Nephron (organoid): ENCODE data around the gene STK10.
A peak's percentile ranks its signal among the peaks of the same experiment; 100 is the strongest.

Experiments
- H3K27ac Mint-ChIP-seq, 3 experiments: 2 replicates each; pipeline ENCODE4 v1.8.0; 2020; ENCODE audit warnings: mixed read lengths in 3 of 3, mild to moderate bottlenecking in 2 of 3, moderate library complexity in 1 of 3
- H3K27me3 Mint-ChIP-seq: 2 replicates; pipeline ENCODE4 v1.8.0; 2021; ENCODE audit warnings: low read depth, mild to moderate bottlenecking, moderate library complexity, mixed read lengths
- H3K36me3 Mint-ChIP-seq: 2 replicates; pipeline ENCODE4 v1.8.0; 2020; ENCODE audit warnings: low read depth, mixed read lengths
- H3K4me1 Mint-ChIP-seq: 2 replicates; pipeline ENCODE4 v1.8.0; 2020; ENCODE audit warnings: mixed read lengths
- H3K4me3 Mint-ChIP-seq, 3 experiments: 2 replicates each; pipeline ENCODE4 v1.8.0; 2020; ENCODE audit warnings: mild to moderate bottlenecking in 3 of 3, mixed read lengths in 3 of 3, moderate library complexity in 2 of 3
- H3K9me3 Mint-ChIP-seq: 2 replicates; pipeline ENCODE4 v1.8.0; 2020; ENCODE audit warnings: mixed read lengths
- TF ChIP-seq, protein P1 (sequence below), 3 experiments: fragments of 200-600 bp; sonication (generic); IDR thresholded peaks; one replicate each; pipeline ENCODE4 v1.5.0; 2021; ENCODE audit warnings: antibody characterized with exemption in 3 of 3; ENCODE audit not compliant: unreplicated experiment in 3 of 3

Gene STK10

DNA sequence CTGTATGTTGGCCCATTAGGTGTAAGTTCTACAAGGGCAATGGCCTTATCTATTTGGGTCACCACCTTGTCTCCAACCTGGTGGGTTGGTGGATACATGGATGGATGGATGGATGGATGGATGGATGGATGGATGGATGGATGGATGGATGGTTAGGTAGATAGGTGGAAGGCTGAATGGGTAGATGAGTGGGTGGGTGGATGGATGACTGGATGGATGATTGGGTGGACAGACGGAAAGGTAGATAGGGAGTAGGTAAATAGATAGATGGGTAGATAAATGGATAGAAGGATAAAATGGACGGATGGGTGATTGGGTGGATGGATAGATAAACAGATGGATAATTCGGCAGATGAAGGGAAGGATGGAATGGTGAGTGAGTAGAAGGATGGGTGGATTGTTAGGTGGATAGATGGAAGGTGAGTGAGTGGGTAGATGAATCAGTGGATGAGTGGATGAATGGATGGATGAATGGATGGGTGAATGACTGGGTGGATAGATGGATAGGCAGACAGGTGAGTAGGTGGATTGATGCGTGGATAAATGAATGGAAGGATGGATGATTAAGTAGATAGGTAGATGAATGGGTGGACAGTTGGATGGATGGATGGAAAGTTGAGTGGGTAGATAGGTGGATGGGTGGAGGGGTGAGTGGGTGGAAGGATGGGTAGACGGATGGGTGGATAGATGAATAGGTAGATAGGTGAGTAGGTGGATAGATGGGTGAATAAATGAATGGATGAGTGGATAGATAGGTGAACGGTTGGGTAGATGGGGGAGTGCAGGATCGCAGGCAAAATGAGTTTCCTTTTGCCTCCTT lies 98.5 kb downstream of the STK10 start:
- H3K36me3 Mint-ChIP-seq: peaks cover 9% of the 10 kb centered on the region
- no peak overlapping the region for H3K4me3 Mint-ChIP-seq
- no peaks in the 10 kb centered on the region for H3K4me1 Mint-ChIP-seq
- H3K9me3 Mint-ChIP-seq: no peaks in the 10 kb centered on the region
- peak overlapping the region in 1 of 3 experiments; percentile 33 for H3K27ac Mint-ChIP-seq
- TF ChIP-seq, protein P1, sequence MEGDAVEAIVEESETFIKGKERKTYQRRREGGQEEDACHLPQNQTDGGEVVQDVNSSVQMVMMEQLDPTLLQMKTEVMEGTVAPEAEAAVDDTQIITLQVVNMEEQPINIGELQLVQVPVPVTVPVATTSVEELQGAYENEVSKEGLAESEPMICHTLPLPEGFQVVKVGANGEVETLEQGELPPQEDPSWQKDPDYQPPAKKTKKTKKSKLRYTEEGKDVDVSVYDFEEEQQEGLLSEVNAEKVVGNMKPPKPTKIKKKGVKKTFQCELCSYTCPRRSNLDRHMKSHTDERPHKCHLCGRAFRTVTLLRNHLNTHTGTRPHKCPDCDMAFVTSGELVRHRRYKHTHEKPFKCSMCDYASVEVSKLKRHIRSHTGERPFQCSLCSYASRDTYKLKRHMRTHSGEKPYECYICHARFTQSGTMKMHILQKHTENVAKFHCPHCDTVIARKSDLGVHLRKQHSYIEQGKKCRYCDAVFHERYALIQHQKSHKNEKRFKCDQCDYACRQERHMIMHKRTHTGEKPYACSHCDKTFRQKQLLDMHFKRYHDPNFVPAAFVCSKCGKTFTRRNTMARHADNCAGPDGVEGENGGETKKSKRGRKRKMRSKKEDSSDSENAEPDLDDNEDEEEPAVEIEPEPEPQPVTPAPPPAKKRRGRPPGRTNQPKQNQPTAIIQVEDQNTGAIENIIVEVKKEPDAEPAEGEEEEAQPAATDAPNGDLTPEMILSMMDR (IDR thresholded peaks at IDR 0.05; ENCODE audit: unreplicated experiment in 3 of 3): no peak
- peaks cover 4% of the 10 kb centered on the region for H3K27me3 Mint-ChIP-seq

DNA sequence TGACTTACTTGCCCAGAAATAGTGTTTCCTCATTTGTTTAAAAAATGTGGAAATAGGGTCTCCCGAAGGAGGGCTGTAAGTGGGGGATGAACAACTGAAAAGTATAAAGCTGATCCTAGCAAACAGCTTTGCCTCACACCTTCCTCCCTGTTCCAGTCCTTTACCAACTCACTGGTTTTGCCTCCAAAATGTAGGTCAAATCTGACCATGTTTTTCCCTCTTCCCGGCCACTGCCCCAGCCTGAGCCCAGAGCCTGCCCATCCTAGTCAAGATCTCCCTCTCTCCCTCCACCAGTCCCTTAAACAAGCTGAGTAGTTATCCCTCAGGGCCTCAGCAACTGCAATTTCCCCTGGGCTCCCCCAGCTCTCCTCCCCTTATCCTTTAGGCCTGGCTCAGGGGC lies 99.2 kb downstream of the STK10 start:
- Mint-ChIP-seq H3K27me3 (peaks cover 4% of the 10 kb centered on the region), H3K36me3 (peaks cover 9% of the 10 kb centered on the region), H3K27ac (no peak overlapping the region), H3K4me3 (no peak overlapping the region), H3K9me3 (no peaks in the 10 kb centered on the region), H3K4me1 (no peaks in the 10 kb centered on the region)
- TF ChIP-seq, protein P1 (IDR thresholded peaks at IDR 0.05; ENCODE audit: unreplicated experiment in 3 of 3): no peak

DNA sequence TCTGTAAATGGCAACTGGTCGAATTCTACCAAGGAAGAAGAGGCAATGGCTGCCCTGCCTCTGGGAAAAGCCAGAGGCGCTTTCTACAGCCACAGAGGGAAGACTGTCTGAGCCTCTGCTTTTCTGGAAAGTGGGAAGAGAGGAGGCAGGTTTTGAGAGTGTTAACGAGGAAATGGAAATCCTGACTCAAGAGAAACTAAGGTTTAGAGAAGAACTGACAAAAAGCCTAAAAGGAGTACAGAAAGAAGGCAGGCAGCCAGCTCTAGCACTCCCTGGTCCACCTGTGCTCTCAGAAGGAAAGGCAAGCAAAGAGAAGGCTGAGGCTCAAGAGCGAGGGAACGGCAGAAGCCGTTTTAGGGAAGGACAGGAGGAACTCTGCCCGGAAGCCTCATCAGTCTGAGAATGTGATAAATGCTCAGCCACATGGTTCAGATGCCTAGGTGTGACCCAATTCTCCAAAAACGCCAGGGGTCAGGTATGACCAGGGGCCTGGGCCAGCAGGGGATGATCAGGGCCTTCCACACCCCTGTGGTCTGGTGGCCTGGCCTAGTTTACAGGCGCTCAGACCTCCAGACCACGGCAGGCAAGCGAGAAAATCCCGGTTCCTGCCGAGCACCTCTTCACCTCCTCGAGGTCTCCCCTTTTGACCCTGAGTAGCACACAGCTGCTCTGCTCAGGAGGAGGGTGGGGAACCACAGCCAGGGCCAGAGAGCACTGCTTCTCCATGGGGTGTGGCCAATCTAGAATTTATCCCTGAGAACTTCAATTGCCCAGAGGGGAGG lies 101.6 kb downstream of the STK10 start:
- H3K27me3 Mint-ChIP-seq: peaks cover 4% of the 10 kb centered on the region
- H3K9me3 Mint-ChIP-seq: no peaks in the 10 kb centered on the region
- no peak overlapping the region for H3K4me3 Mint-ChIP-seq
- TF ChIP-seq, protein P1 (IDR thresholded peaks at IDR 0.05; ENCODE audit: unreplicated experiment in 3 of 3): no peak
- H3K4me1 Mint-ChIP-seq: no peaks in the 10 kb centered on the region
- peaks cover 15% of the 10 kb centered on the region for H3K36me3 Mint-ChIP-seq
- H3K27ac Mint-ChIP-seq: no peak overlapping the region

DNA sequence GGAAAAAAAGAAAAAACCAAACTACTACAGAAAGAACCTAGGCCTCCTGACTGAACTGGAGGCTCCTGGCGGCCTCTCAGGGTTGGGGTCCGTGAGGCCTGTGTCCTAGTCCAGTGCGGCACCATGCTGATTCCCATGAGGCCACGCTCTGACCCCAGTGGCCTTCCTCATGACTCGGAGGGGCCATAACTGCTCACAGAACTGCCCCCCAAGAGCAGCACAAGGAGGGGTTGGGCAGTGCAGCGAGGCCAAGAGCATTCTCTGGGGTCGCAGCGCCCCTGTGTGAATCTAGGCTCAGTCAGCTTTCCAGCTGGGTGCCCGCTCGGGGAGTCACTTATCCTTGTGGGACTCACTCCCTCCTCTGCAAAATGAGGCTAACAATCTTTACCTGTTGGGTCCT lies 102.3 kb downstream of the STK10 start:
- TF ChIP-seq, protein P1 (IDR thresholded peaks at IDR 0.05; ENCODE audit: unreplicated experiment in 3 of 3): no peak
- H3K36me3 Mint-ChIP-seq: peaks cover 15% of the 10 kb centered on the region

DNA sequence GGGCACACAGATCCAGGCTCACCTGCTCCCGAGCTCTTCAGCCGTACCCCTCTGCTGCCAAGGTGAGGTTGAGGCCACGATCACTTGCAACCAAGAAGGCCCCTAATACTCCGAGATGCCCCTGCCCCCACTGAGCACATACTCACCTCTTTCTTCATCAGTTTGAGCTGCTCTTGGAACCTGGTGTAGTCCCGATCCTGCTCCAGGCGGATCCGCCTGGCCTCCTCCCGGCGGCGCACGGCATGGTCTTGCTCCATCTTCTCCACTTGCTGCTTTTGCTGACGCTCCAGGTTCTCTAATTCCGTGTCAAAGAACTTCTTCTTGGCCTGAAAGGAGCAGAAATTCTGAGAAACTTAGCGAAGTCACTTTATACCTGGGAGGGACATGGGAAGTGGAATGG lies 105.8 kb downstream of the STK10 start:
- Mint-ChIP-seq H3K27ac (no peak overlapping the region), H3K4me1 (peaks cover 8% of the 10 kb centered on the region), H3K4me3 (no peak overlapping the region), H3K36me3 (peaks cover 11% of the 10 kb centered on the region), H3K27me3 (no peaks in the 10 kb centered on the region), H3K9me3 (no peaks in the 10 kb centered on the region)
- TF ChIP-seq, protein P1 (IDR thresholded peaks at IDR 0.05; ENCODE audit: unreplicated experiment in 3 of 3): no peak

More for the DNA sequence above, 102.3 kb downstream of the STK10 start:
- Mint-ChIP-seq H3K27me3 (peaks cover 4% of the 10 kb centered on the region), H3K27ac (no peak overlapping the region), H3K4me3 (no peak overlapping the region), H3K9me3 (no peaks in the 10 kb centered on the region), H3K4me1 (no peaks in the 10 kb centered on the region)
